ENCODE results near the gene PAFAH1B1.
A peak's percentile ranks its signal among the peaks of the same experiment; 100 is the strongest.

The PAFAH1B1 gene

GRCh38 chr17:2602597-2603017, 9.2 kb downstream of the PAFAH1B1 start (continued):
- no peak for TF ChIP-seq HOXD13 (CRISPR knock-in tag; IDR thresholded peaks at IDR 0.05; ENCODE audit: borderline replicate concordance)
- TF ChIP-seq ZBTB48 (tag by site-specific recombination; IDR thresholded peaks at IDR 0.05): no peak
- no peak for TF ChIP-seq GLI4 (tag by site-specific recombination; IDR thresholded peaks at IDR 0.05)
- TF ChIP-seq ZNF449 (tag by site-specific recombination; IDR thresholded peaks at IDR 0.05): no peak
- TF ChIP-seq KLF8 (tag by site-specific recombination; IDR thresholded peaks at IDR 0.05): 0 out of 2 replicates have a peak, but pooled peaks have one; percentile 41
- no peak for TF ChIP-seq TCF7L2 (IDR thresholded peaks at IDR 0.05; ENCODE audit: borderline replicate concordance, low read depth, low read length)
- TF ChIP-seq KLF16 (tag by site-specific recombination; IDR thresholded peaks at IDR 0.05): no peak
- no peak for TF ChIP-seq ZFP41 (tag by site-specific recombination; IDR thresholded peaks at IDR 0.05; ENCODE audit: borderline replicate concordance)
- no peak for TF ChIP-seq REST (tag by site-specific recombination; IDR thresholded peaks at IDR 0.05)
- TF ChIP-seq ZNF146 (tag by site-specific recombination; IDR thresholded peaks at IDR 0.05): no peak
- TF ChIP-seq ZNF48 (tag by site-specific recombination; IDR thresholded peaks at IDR 0.05): no peak
- TF ChIP-seq FEZF1 (tag by site-specific recombination; IDR thresholded peaks at IDR 0.05): peak; percentile 73
- no peak for TF ChIP-seq ZNF701 (tag by site-specific recombination; IDR thresholded peaks at IDR 0.05)
- no peak for TF ChIP-seq ZNF530 (tag by site-specific recombination; IDR thresholded peaks at IDR 0.05; ENCODE audit: low read depth)
- TF ChIP-seq ZSCAN16 (tag by site-specific recombination; IDR thresholded peaks at IDR 0.05): 0 out of 2 replicates have a peak, but pooled peaks have one; percentile 33
- TF ChIP-seq CTCF (tag by site-specific recombination; IDR thresholded peaks at IDR 0.05): no peak

DNA sequence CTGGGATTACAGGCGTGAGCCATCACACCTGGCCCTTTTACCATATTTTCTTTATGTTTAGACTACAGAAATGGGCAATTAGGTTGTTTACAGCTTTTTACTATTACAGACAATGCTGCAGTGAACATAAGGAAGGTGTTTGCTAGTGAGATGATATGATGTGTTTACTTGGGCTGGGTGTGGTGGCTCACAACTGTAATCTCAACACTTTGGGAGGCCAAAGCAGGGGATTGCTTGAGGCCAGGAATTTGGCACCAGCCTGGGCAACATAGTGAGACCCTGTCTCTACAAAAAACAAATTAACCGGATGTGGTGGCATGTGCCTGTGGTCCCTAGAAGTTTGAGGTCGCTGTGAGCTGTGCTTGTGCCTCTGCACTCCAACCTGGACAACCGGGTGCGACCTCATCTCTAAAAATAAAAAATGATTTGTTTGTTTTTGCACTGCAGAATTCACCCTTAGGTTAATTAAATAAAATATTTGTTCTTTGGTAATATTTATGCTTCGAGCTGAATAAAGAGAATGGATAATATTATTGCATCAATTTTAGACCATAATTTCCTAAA, 15.0 kb downstream of the PAFAH1B1 start:
- Histone ChIP-seq H3K4me1 (ENCODE audit: control insufficient read depth, insufficient read depth, low read length) (peaks cover 24% of the 10 kb centered on the region), H3K36me3 (ENCODE audit: control insufficient read depth in 2 of 2, insufficient read depth in 1 of 2, low read length in 2 of 2) (peaks cover 8 to 9% of the 10 kb centered on the region in 2 experiments; a peak in 2 of 3 replicates), H3K4me3 (ENCODE audit: low read depth, low read length) (no peak overlapping the region), H3K9me3 (ENCODE audit: control insufficient read depth, insufficient read depth, low read depth, low read length) (no peaks in the 10 kb centered on the region), H3K27ac (ENCODE audit: extremely low read depth, low read depth, low read length) (no peak overlapping the region)
- CTCF ChIA-PET: interaction anchor here (0.6 to 2.2 kb wide), 2 partner anchors 16 to 186 kb away, joined by 3 to 5 read pairs; no protein-coding TSS in a partner anchor
- TF ChIP-seq ZNF121 (tag by site-specific recombination; IDR thresholded peaks at IDR 0.05): peak; percentile 95
- TF ChIP-seq ZNF274 (IDR thresholded peaks at IDR 0.05; ENCODE audit: low read length): no peak
- no peak for TF ChIP-seq ZNF274 (tag by site-specific recombination; IDR thresholded peaks at IDR 0.05; ENCODE audit: borderline replicate concordance)
- TF ChIP-seq ZNF433 (tag by site-specific recombination; IDR thresholded peaks at IDR 0.05; ENCODE audit: low read depth): no peak
- peak; percentile 74 for TF ChIP-seq KLF1 (tag by site-specific recombination; IDR thresholded peaks at IDR 0.05)
- TF ChIP-seq ZNF580 (tag by site-specific recombination; IDR thresholded peaks at IDR 0.05): 0 out of 2 replicates have a peak, but pooled peaks have one; percentile 21
- TF ChIP-seq ZNF366 (tag by site-specific recombination; conservative IDR thresholded peaks at IDR 0.05): 0 out of 2 replicates have a peak, but pooled peaks have one; percentile 19
- no peak for TF ChIP-seq ZNF529 (tag by site-specific recombination; IDR thresholded peaks at IDR 0.05; ENCODE audit: insufficient replicate concordance)
- no peak for TF ChIP-seq GLI4 (tag by site-specific recombination; IDR thresholded peaks at IDR 0.05)
- TF ChIP-seq TCF7L2 (IDR thresholded peaks at IDR 0.05; ENCODE audit: borderline replicate concordance, low read depth, low read length): no peak
- POLR2A ChIA-PET: no interaction called here

Data from HEK293 (cell line).